Coronary artery (tissue), 2 donors: ENCODE measurements around the gene IGFBPL1.
"Not testable (repeated sequence)": the region's sequence is repeated elsewhere in the genome, so short reads cannot be mapped to it uniquely, and the experiment has no call there.

Source experiments
- DNase-seq: peaks from one replicate; pipeline ENCODE4 v3.0.0-alpha.2; 2017; ENCODE audit warnings: low spot score
- H3K27ac ChIP-seq, 2 donors: fragments of 200-600 bp; sonication (generic); one replicate each; pipeline ENCODE4 v1.5.1; 2016 to 2019
- H3K4me3 ChIP-seq: fragments of 200-600 bp; sonication (generic); 2 replicates; pipeline ENCODE4 v1.5.1; 2016; ENCODE audit warnings: mild to moderate bottlenecking, moderate library complexity
- TF ChIP-seq, protein P1 (sequence below): fragments of 200-600 bp; sonication (generic); IDR thresholded peaks from one replicate; pipeline ENCODE4 v1.5.1; 2019; ENCODE audit warnings: antibody characterized with exemption

The IGFBPL1 gene

DNA sequence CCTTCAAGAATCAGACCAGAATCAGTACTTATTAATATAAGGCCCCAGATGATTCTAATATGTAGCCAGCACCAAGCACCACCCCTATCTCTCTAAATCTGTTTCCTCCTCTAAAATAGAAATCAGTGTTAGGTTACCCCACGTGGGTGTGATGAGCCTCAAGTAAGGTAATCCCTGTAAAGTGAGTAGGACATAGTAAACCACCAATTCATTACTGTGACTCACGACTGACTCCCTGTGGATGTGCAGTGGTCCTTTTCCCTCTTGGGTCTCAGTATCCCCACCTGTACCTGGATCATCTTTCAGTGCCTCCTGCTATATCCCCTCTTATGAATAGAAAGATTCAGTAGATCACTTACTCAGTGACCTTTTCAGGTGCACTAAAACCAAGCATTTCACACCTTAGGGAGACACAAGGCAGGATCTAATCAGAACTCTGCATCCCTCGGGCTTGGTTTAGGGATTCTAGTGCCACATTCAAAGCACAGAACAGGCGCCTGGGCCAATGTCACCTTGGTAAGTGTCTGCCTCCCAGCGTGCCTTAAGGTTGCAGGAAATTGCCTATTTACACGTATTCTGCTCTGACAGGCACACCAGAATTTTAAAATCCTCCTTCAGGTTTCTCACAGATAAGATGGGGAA is 43.9 kb downstream of the IGFBPL1 start:
- TF ChIP-seq, protein P1, sequence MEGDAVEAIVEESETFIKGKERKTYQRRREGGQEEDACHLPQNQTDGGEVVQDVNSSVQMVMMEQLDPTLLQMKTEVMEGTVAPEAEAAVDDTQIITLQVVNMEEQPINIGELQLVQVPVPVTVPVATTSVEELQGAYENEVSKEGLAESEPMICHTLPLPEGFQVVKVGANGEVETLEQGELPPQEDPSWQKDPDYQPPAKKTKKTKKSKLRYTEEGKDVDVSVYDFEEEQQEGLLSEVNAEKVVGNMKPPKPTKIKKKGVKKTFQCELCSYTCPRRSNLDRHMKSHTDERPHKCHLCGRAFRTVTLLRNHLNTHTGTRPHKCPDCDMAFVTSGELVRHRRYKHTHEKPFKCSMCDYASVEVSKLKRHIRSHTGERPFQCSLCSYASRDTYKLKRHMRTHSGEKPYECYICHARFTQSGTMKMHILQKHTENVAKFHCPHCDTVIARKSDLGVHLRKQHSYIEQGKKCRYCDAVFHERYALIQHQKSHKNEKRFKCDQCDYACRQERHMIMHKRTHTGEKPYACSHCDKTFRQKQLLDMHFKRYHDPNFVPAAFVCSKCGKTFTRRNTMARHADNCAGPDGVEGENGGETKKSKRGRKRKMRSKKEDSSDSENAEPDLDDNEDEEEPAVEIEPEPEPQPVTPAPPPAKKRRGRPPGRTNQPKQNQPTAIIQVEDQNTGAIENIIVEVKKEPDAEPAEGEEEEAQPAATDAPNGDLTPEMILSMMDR, result no peak
- Histone ChIP-seq H3K27ac (no peak overlapping the region), H3K4me3 (no peak overlapping the region)

DNA sequence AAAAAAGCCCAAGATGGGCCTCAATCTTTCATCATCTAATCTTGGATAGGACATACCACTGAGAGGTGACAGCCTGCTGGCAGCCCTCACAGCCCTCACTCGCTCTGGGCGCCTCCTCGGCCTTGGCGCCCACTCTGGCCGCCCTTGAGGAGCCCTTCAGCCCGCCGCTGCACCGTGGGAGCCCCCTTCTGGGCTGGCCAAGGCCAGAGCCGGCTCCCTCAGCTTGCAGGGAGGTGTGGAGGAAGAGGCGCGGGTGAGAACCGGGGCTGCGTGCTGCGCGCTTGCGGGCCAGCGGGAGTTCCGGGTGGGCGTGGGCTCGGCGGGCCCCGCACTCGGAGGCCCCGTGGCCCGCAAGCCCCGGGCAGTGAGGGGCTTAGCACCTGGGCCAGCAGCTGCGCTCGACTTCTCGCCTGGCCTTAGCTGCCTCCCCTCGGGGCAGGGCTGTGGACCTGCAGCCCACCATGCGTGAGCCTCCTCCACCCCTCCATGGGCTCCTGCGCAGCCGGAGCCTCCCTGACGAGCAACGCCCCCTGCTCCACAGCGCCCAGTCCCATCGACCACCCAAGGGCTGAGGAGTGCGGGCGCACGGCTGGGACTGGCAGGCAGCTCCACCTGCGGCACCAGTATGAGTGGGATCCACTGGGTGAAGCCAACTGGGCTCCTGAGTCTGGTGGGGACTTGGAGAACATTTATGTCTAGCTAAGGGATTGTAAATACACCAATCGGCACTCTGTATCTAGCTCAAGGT is 46.7 kb downstream of the IGFBPL1 start:
- peak overlapping the region; percentile 52 to 70 for H3K27ac ChIP-seq
- not testable (repeated sequence) for H3K4me3 ChIP-seq, DNase-seq

More for the DNA sequence above, 43.9 kb downstream of the IGFBPL1 start:
- no peak for DNase-seq

DNA sequence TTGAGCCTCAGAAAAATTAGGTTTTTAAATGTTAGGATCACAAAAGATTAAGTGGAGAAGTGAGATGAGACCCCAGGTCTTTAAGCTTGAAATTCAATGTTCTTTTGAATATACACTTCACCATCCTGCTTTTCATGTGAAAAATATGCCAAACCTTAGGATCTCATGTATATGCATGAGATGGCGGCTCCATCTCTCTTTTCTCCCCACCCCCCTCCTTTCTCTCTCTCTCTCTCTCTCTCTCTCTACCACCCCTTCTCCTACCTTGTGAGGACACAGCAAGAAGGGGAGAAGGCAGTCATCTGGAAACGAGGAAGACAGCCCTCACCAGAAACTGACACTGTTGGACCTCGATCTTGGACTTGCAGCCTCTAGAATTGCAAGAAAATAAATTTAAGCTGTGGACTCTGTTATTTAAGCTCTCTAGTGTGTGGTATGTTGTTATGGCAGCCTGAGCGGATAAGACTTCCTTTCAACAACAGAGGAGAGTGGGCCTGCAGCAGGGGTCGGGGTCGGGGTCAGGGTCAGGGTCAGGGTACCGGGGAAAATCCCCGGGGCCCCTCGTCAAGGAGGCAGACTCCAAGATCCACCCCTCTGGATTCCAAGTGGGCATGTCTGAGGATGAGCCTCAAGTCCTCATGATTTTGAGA is 48.1 kb downstream of the IGFBPL1 start:
- Histone ChIP-seq H3K27ac (peak overlapping the region; percentile 52 to 70), H3K4me3 (no peak overlapping the region)
- DNase-seq, result no peak
- TF ChIP-seq, protein P1, result no peak

DNA sequence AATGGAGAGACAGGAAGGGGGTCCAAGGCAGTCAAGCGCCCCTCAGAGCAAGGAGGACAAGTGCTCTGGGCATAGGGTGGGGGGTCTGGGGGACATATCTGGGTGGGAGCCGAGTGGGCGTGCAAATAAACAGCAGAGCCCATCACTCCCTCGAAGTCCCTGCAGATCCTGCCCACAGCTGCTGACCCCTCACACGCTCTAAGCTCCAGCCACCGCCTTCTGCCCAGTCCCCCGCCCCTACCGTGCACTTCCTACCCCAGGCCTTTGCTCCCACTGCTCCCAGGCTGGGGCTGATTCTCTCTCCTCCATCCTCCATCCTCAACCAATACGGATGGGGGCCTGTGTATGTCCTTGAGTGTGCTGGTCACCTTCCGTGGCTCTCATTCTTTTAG is 48.7 kb downstream of the IGFBPL1 start:
- TF ChIP-seq, protein P1, result no peak
- no peak for DNase-seq
- Histone ChIP-seq H3K4me3 (no peak overlapping the region), H3K27ac (peak overlapping the region in 1 of 2 donors; percentile 36)

DNA sequence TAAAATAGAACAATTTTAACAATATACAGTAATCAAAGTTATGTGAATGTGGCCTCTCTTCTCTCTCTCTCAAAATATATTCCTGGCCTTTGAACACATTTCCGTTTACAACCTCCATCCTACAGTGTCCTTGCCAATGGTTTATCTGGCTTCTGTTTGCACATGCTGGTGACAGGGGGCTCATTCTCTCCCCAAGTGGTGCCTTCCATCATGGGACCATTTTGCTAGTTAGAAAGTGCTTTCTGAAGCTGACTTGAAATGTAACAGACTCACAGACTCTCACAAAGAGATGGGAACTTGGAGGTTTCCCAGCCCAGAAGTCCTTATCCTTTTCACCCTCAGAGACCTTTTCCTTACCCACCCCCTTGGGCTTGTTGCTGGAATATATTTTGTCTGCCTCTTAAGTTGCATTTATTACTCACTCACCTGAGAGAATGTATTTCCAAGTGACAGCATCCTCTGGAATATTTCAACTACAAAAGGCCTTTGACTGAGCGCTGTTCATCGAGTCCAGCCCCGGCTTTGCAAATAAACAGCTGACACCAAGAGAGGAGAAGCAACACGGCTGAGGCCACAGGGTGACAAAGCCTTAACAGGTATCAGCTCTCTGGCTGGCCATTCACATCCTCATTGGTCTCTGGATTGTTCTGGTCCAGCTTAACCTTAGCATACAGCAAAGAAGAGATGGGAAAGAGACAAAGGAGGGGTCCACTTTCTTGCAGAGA is 49.2 kb downstream of the IGFBPL1 start:
- TF ChIP-seq, protein P1, result no peak
- H3K4me3 ChIP-seq, result no peak overlapping the region
- H3K27ac ChIP-seq, result no peak overlapping the region
- no peak for DNase-seq

DNA sequence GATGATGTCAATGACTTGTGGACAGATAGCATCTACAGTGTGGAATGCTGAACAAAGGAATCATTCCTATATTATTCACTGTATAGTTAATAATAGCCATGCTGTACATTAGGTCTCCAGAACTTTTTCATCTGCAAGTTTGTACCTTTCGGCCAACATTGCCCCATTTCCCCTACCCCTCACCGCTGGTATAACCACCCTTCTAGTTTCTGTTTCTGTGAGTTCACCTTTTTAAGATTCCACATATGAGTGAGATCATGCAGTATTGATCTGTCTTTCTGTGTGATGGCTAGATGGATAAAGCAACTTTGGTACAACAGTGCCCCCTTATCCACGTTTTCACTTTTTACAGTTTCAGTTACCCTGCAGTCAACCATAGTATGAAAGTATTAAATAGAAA is 50.6 kb downstream of the IGFBPL1 start:
- Histone ChIP-seq H3K4me3 (no peak overlapping the region), H3K27ac (no peak overlapping the region)
- no peak for DNase-seq
- TF ChIP-seq, protein P1, result no peak
